Endothelial cell of umbilical vein (primary cell): Measurements from ENCODE around the gene FXR1.

Source experiments
- EZH2 ChIP-seq: IDR thresholded peaks from 2 replicates; pipeline ENCODE4 v1.6.1; 2012; ENCODE audit warnings: borderline replicate concordance, low read depth, mild to moderate bottlenecking, moderate library complexity, low read length, inconsistent platforms; ENCODE audit not compliant: severe bottlenecking
- FOS ChIP-seq: IDR thresholded peaks from 2 replicates; pipeline ENCODE4 v1.6.1; 2011; ENCODE audit warnings: mild to moderate bottlenecking, low read length, moderate library complexity, borderline replicate concordance; ENCODE audit not compliant: insufficient read depth
- JUN ChIP-seq: IDR thresholded peaks from 2 replicates; pipeline ENCODE4 v1.6.1; 2011; ENCODE audit warnings: borderline replicate concordance, low read depth; ENCODE audit not compliant: insufficient read length, insufficient read depth
- MYC ChIP-seq: IDR thresholded peaks from one replicate; pipeline ENCODE4 v1.6.1; 2011; ENCODE audit warnings: mild to moderate bottlenecking, low read depth, low read length
- POLR2A ChIP-seq: IDR thresholded peaks from 2 replicates; pipeline ENCODE4 v1.6.1; 2012; ENCODE audit warnings: low read depth, mild to moderate bottlenecking, control low read depth, low read length
- POLR2AphosphoS5 ChIP-seq: IDR thresholded peaks from 2 replicates; pipeline ENCODE4 v1.6.1; 2012; ENCODE audit warnings: low read depth, mild to moderate bottlenecking, control low read depth, low read length, moderate library complexity; ENCODE audit not compliant: insufficient read depth
- TF ChIP-seq, protein P1 (sequence below), 2 donors: IDR thresholded peaks; 1 replicate in 1 of 2; 2 replicates in 1 of 2; pipeline ENCODE4 v1.5.1; 2011; ENCODE audit warnings: low read length in 2 of 2, mild to moderate bottlenecking in 2 of 2, moderate library complexity in 2 of 2, control low read depth in 1 of 2, inconsistent platforms in 1 of 2, low read depth in 1 of 2; ENCODE audit not compliant: insufficient read depth in 1 of 2; ENCODE audit errors: extremely low read depth in 1 of 2
- TF ChIP-seq, protein P2 (sequence below): IDR thresholded peaks from 2 replicates; pipeline ENCODE4 v1.6.1; 2011; ENCODE audit not compliant: insufficient read depth, insufficient read length

DNA sequence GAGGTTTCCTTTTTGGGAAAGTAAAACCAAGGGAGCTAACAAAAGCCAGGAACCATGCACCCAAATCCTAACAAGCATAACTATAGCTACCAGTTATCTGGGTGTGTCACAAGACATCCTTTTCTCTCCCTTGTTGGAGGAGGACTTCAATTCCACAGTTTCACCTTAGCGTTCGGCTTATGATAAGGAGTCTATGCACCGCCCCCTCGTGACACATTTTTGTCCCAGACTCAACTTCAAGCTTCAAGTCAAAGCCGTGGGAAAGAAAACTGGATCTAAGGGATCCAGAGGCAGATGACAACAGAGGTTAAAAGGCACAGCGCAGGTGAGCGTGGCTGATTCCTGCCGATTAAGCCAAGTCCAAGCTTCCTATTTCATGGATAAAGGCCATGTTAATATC, 13.9 kb upstream of the FXR1 start:
- TF ChIP-seq, protein P1, sequence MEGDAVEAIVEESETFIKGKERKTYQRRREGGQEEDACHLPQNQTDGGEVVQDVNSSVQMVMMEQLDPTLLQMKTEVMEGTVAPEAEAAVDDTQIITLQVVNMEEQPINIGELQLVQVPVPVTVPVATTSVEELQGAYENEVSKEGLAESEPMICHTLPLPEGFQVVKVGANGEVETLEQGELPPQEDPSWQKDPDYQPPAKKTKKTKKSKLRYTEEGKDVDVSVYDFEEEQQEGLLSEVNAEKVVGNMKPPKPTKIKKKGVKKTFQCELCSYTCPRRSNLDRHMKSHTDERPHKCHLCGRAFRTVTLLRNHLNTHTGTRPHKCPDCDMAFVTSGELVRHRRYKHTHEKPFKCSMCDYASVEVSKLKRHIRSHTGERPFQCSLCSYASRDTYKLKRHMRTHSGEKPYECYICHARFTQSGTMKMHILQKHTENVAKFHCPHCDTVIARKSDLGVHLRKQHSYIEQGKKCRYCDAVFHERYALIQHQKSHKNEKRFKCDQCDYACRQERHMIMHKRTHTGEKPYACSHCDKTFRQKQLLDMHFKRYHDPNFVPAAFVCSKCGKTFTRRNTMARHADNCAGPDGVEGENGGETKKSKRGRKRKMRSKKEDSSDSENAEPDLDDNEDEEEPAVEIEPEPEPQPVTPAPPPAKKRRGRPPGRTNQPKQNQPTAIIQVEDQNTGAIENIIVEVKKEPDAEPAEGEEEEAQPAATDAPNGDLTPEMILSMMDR (IDR thresholded peaks at IDR 0.05; ENCODE audit: extremely low read depth in 1 of 2, insufficient read depth in 1 of 2, low read depth in 1 of 2, low read length in 2 of 2) = no peak
- no peak for TF ChIP-seq POLR2A
- no peak for TF ChIP-seq JUN
- no peak for TF ChIP-seq EZH2
- TF ChIP-seq, protein P2, sequence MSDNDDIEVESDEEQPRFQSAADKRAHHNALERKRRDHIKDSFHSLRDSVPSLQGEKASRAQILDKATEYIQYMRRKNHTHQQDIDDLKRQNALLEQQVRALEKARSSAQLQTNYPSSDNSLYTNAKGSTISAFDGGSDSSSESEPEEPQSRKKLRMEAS = no peak
- no peak for TF ChIP-seq FOS
- no peak for TF ChIP-seq MYC
- TF ChIP-seq POLR2AphosphoS5 = no peak
